Activated CD8-positive, alpha-beta memory T cell treated with anti-CD3 and anti-CD28 coated beads for 48 hours (primary cell): ENCODE results near the gene AUP1.
"Not testable (repeated sequence)": the region's sequence is repeated elsewhere in the genome, so short reads cannot be mapped to it uniquely, and the experiment has no call there.

Source experiments
- DNase-seq, 3 experiments: peaks; one replicate each; pipeline ENCODE4 v3.0.0-alpha.2; 2020; ENCODE audit warnings: low read depth in 2 of 3, low spot score in 2 of 3

Gene AUP1

GRCh38 chr2:74529357-74530238, at the start of gene AUP1, which contains the start of gene HTRA2:
TSS of gene AUP1 (minus strand) at chr2:74529706. CDS start at chr2:74529629, 77 bp downstream.
TSS of gene HTRA2 (plus strand) at chr2:74529933. CDS start at chr2:74530007, 74 bp downstream.
- DNase-seq: peak; percentile 77 to 90 (median 80)

GRCh38 chr2:74578408-74578807, 48.9 kb upstream of the AUP1 start:
- no peak for DNase-seq

- no peak for DNase-seq
These were observed 47.9 kb upstream of the AUP1 start for GRCh38 chr2:74577448-74577847.

- DNase-seq: no peak
These were observed 47.3 kb upstream of the AUP1 start for GRCh38 chr2:74576863-74577229.

GRCh38 chr2:74576211-74576862, 46.8 kb upstream of the AUP1 start:
- DNase-seq: no peak

- DNase-seq: no peak
These were observed 45.8 kb upstream of the AUP1 start for GRCh38 chr2:74575320-74575719.

- DNase-seq: no peak
These were observed 44.4 kb upstream of the AUP1 start for GRCh38 chr2:74573747-74574562.

- DNase-seq: no peak
These were observed 42.8 kb upstream of the AUP1 start for GRCh38 chr2:74572178-74572925.

- no peak for DNase-seq
These were observed 41.6 kb upstream of the AUP1 start for GRCh38 chr2:74571058-74571457.

- no peak for DNase-seq
These were observed 40.2 kb upstream of the AUP1 start for GRCh38 chr2:74569686-74570085.

GRCh38 chr2:74567881-74568280, 38.4 kb upstream of the AUP1 start:
- no peak for DNase-seq

GRCh38 chr2:74566754-74567085, 37.2 kb upstream of the AUP1 start:
- no peak for DNase-seq

- no peak for DNase-seq
These were observed 36.7 kb upstream of the AUP1 start for GRCh38 chr2:74566076-74566753.

GRCh38 chr2:74564222-74564621, 34.7 kb upstream of the AUP1 start:
- DNase-seq: no peak

- no peak for DNase-seq
These were observed 32.7 kb upstream of the AUP1 start for GRCh38 chr2:74562126-74562775.

- DNase-seq: not testable (repeated sequence)
These were observed 31.5 kb upstream of the AUP1 start for GRCh38 chr2:74561022-74561421.

GRCh38 chr2:74560591-74560990, 31.1 kb upstream of the AUP1 start:
- no peak for DNase-seq

GRCh38 chr2:74559912-74560311, 30.4 kb upstream of the AUP1 start:
- no peak for DNase-seq

- DNase-seq: no peak
These were observed 29.1 kb upstream of the AUP1 start for GRCh38 chr2:74558284-74559230.
